Activated CD8-positive, alpha-beta T cell treated with anti-CD3 and anti-CD28 coated beads, Interleukin-2, amount 10 ng/mL, durations not matched to agents 7 days and 5 days (primary cell): ENCODE results near the gene ANKH. TPM values are rescaled to one million over a fixed set of nuclear protein-coding genes. Genes with fewer than 3 reads are reported as not detected.

Experiments used
- ATAC-seq: fragments of 150-1000 bp; cut with Tn5 transposase; one replicate; pipeline ENCODE4 v1.10.0; 2021; ENCODE audit warnings: moderate library complexity
- CTCF ChIA-PET: fragments of 350-600 bp; sonication (Branson Sonifier 250); formaldehyde crosslinking; loops from one replicate; lab custom pipeline; 2021; ENCODE audit warnings: antibody characterized with exemption; lab: Charles Lee
- POLR2A ChIA-PET: fragments of 350-600 bp; sonication (Branson Sonifier 250); formaldehyde crosslinking; loops from one replicate; lab custom pipeline; 2021; ENCODE audit warnings: antibody characterized with exemption; lab: Charles Lee
- DNase-seq: peaks from one replicate; pipeline ENCODE4 v3.0.0-alpha.2; 2020
- H3K27ac Mint-ChIP-seq: one replicate; pipeline ENCODE4 v1.8.0; 2021; ENCODE audit warnings: mild to moderate bottlenecking, mixed read lengths
- H3K27me3 Mint-ChIP-seq: one replicate; pipeline ENCODE4 v1.8.0; 2021; ENCODE audit warnings: low read depth, mixed read lengths
- H3K36me3 Mint-ChIP-seq: one replicate; pipeline ENCODE4 v1.8.0; 2021; ENCODE audit warnings: low read depth, mixed read lengths
- H3K4me1 Mint-ChIP-seq: one replicate; pipeline ENCODE4 v1.8.0; 2021; ENCODE audit warnings: low read depth, mixed read lengths
- H3K4me3 Mint-ChIP-seq: one replicate; pipeline ENCODE4 v1.8.0; 2021; ENCODE audit warnings: mild to moderate bottlenecking, mixed read lengths
- H3K9me3 Mint-ChIP-seq: one replicate; pipeline ENCODE4 v1.8.0; 2022; ENCODE audit warnings: mixed read lengths; ENCODE audit not compliant: insufficient read depth
- total RNA-seq, 2 experiments: library from RNA; stranded (reverse); gene quantifications; one replicate each; pipeline ENCODE4 v1.2.3, GENCODE V29; 2021

Gene ANKH
- total RNA-seq, 2 experiments from 2014 or later = 32.1 to 36.0 TPM

DNA sequence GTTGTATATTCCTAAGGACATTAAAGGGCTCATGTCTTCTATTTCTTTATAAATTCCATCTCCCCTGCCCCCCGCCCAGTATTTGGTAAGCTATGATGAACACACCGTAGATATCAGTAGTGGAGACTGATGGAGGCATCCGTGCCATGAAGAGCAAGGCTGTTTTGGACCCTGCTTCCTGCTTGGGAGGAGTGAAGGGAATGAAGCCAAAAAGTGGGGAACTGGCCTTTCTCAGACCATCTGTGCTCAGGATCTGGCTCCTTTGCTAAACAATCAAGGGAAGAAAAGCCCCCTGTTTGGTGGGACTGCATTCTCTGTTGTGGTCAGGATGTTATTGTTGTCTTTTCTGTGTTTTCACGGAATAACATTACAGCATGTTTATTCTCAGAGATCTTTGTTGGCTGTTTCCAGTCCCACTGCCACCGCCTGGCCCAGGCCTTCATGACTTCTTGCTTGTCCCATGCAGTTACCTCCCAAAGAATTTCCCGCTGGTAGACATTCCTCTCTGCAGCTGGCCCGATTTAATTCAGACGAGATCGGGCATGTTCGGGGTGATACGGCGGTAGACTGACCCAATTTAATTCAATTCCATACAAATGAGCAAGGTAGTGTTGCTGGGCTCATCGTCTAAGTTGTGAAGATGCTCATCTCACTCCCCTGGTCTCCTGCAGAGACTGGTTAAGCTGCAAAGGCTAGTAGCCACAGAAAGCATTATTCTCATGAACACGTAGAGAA is 31.4 kb upstream of the ANKH start:
- Mint-ChIP-seq H3K36me3 (no peaks in the 10 kb centered on the region), H3K4me3 (no peak overlapping the region), H3K27me3 (peaks cover 2% of the 10 kb centered on the region), H3K4me1 (peaks cover 1% of the 10 kb centered on the region), H3K9me3 (no peaks in the 10 kb centered on the region), H3K27ac (no peak overlapping the region)
- CTCF ChIA-PET = no interaction called here
- ATAC-seq = no peak
- POLR2A ChIA-PET = no interaction called here
- DNase-seq = no peak

DNA sequence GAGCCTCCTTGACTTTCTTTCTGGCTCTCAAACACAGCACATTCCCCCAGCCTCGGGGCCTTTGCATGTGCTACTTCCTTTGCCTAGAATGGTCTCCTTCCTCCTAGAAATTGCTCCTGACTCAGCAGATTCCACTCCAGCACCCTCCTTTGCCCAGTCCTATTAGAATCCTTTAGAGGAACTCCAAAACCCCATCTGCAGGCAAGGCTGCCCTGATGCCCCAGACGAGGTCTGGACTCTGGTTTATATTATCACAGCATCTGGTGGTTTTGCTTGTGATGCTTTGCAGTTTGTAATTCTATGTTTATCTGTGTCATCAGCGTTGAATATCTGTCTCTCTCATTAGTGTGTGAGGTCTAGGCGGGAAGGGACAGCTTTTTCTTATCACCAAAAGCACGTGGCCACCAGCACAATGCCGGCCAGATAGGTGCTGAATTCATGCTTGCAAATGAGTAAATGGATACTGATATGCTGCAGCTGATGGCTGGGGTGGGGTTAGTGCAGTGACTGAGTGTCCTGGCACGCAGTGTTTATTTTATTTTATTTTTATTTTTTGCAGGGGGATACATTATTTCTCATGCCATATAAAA is 30.0 kb upstream of the ANKH start:
- Mint-ChIP-seq H3K4me1 (no peaks in the 10 kb centered on the region), H3K4me3 (no peak overlapping the region), H3K9me3 (no peaks in the 10 kb centered on the region), H3K27ac (no peak overlapping the region), H3K27me3 (peaks cover 2% of the 10 kb centered on the region), H3K36me3 (no peaks in the 10 kb centered on the region)
- ATAC-seq = no peak
- ChIA-PET POLR2A (no interaction called here), CTCF (no interaction called here)
- DNase-seq = no peak

DNA sequence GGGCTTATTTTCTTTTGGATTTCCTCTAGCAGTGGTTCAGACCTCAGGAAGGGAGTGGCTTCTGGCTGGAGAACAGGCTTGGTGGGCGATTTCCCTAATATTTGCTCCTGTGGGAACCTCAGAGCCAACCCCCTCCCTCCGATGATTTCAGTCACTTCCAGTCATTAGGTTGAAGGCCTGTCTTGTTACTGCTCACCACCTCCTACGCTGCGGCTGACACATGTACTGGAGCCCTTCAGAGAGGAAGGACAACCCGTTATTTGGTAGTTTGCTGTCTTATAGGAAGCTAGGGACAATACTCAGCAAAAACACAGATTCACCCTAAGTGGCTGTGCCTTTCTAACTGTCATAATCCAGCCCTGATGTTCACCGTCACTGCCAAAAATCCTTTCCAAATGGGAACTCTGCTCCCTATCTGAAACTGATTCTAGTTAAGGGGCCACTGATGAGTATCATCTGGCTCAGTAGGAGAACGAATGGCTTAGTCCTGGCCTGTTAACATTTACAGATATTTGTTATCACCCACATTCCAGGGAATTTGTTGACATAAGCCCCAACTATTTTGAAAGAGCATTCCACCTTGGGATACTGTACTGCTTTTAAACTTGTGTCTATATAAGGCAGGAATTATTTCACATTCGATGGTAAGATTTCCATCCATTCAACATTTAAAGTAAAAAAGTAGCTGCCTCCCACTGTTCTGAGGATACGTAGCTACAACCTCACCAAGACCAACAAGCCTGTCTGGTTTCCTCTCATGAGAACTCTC is 29.3 kb upstream of the ANKH start:
- DNase-seq (no peak), ATAC-seq (no peak)
- ChIA-PET POLR2A (no interaction called here), CTCF (no interaction called here)
- Mint-ChIP-seq H3K27me3 (peaks cover 2% of the 10 kb centered on the region), H3K27ac (no peak overlapping the region), H3K4me3 (no peak overlapping the region), H3K36me3 (no peaks in the 10 kb centered on the region), H3K4me1 (no peaks in the 10 kb centered on the region), H3K9me3 (no peaks in the 10 kb centered on the region)

DNA sequence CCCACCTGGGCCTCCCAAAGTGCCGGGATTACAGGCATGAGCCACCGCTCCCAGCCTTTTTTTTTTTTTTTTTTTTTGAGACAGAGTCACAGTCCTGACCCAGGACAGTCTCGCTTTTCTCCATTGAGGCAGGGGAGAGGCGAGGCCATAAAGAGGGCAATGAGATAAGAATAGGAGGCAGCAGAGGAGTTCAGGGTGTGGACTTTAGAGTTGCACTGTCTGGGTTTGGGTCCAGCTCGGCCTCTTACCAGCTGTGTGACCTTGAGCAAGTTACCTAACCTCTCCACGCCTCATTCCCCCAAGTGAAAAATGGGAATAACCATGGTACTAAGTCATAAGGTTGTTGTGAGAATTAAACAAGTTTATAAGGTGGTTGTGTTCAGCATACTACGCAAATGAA is 24.6 kb upstream of the ANKH start:
- no peaks in the 10 kb centered on the region for H3K4me1 Mint-ChIP-seq
- H3K9me3 Mint-ChIP-seq = no peaks in the 10 kb centered on the region
- DNase-seq = no peak
- ChIA-PET CTCF (no interaction called here), POLR2A (no interaction called here)
- H3K36me3 Mint-ChIP-seq = no peaks in the 10 kb centered on the region
- no peak overlapping the region for H3K4me3 Mint-ChIP-seq
- H3K27ac Mint-ChIP-seq = no peak overlapping the region
- peaks cover 7% of the 10 kb centered on the region for H3K27me3 Mint-ChIP-seq
- ATAC-seq = no peak

DNA sequence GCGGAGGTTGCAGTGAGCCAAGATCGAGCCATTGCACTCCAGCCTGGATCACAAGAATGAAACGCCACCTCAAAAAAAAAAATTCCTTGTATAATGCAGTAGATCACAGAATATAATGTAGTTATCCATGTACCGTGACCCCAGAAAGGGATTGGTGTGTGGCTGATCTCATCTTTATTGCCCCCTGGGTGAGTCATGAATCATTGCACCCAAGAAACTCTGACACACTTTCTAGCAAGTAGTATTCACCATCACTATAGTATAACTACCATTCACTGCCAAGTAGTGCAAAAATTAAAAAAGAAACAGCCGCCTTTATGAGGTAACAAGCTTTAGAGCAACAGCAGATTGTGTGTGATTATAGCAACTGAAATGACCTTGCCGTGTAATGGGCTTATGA is 23.7 kb upstream of the ANKH start:
- ChIA-PET CTCF (no interaction called here), POLR2A (no interaction called here)
- no peak for DNase-seq
- no peak for ATAC-seq
- Mint-ChIP-seq H3K27me3 (peaks cover 7% of the 10 kb centered on the region), H3K4me1 (no peaks in the 10 kb centered on the region), H3K4me3 (no peak overlapping the region), H3K36me3 (no peaks in the 10 kb centered on the region), H3K27ac (no peak overlapping the region), H3K9me3 (no peaks in the 10 kb centered on the region)

DNA sequence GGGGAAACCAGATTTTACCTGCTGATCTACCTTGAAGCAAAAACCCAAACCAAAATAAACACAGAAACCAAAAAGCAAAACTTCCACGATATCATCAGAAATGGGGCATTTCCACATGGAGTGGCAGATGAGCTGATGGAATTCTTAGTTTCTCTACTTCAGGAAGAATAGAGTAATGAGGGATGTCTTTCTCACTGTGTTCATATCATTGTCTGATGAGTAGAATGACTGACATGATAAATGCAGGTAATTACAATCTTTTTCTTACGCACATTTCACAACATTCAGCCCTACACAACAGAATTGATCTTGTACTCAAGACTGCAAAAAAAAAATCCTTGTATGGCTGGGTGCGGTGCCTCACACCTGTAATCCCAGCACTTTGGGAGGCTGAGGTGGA is 23.2 kb upstream of the ANKH start:
- no peaks in the 10 kb centered on the region for H3K4me1 Mint-ChIP-seq
- DNase-seq = no peak
- ATAC-seq = no peak

DNA sequence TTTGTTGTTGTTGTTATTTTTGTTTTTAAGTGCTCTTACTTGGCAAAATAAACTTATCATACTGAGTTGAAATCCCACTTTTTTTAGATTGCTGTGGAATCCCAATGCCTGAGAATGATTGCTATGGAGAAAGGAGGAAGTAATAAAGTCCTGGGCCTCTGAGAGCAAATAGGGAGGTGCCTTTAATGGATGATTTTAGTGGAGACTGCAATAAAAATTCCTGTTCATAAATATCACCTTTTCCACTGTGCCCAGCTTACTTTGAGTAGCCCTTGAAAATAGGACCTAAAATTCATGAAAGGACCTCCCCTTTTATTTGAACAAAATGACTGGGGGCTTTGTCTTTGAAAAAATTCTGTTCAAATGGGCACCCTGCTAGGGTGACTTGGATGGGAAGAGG is 21.8 kb upstream of the ANKH start:
- H3K9me3 Mint-ChIP-seq = no peaks in the 10 kb centered on the region
- CTCF ChIA-PET = no interaction called here

More for the DNA sequence above, 23.2 kb upstream of the ANKH start:
- no peaks in the 10 kb centered on the region for H3K36me3 Mint-ChIP-seq
- H3K9me3 Mint-ChIP-seq = no peaks in the 10 kb centered on the region
- no peak overlapping the region for H3K4me3 Mint-ChIP-seq
- peaks cover 7% of the 10 kb centered on the region for H3K27me3 Mint-ChIP-seq
- H3K27ac Mint-ChIP-seq = no peak overlapping the region
- POLR2A ChIA-PET = no interaction called here
- CTCF ChIA-PET = no interaction called here

DNA sequence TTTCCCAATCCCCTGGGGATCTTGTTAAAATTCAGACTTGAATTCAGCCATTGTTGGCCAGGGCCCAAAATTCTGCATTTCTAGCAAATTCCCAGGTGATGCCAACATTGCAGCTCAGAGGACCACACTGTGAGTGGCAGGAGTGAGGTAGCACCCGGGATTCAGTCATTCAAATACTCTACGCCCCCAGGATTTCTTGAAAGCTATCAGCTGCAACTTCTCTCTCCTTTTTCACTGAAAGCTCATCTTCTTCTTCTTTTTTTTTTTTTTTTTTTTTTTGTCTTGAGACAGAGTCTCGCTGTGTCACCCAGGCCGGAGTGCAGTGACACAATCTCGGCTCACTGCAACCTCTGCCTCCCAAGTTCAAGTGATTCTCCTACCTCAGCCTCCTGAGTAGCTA is 19.3 kb upstream of the ANKH start:
- Mint-ChIP-seq H3K4me3 (no peak overlapping the region), H3K36me3 (no peaks in the 10 kb centered on the region), H3K27me3 (peaks cover 9% of the 10 kb centered on the region), H3K9me3 (no peaks in the 10 kb centered on the region), H3K27ac (no peak overlapping the region), H3K4me1 (no peaks in the 10 kb centered on the region)
- DNase-seq = no peak
- ChIA-PET CTCF (interaction anchor here (1.1 kb wide), 1 partner anchor 163 kb away, joined by 3 read pairs; no protein-coding TSS in a partner anchor), POLR2A (no interaction called here)
- no peak for ATAC-seq

More for the DNA sequence above, 21.8 kb upstream of the ANKH start:
- ATAC-seq (no peak), DNase-seq (no peak)
- H3K27me3 Mint-ChIP-seq = peaks cover 7% of the 10 kb centered on the region
- no peaks in the 10 kb centered on the region for H3K36me3 Mint-ChIP-seq
- H3K4me3 Mint-ChIP-seq = no peak overlapping the region
- no peaks in the 10 kb centered on the region for H3K4me1 Mint-ChIP-seq
- POLR2A ChIA-PET = no interaction called here
- no peak overlapping the region for H3K27ac Mint-ChIP-seq

DNA sequence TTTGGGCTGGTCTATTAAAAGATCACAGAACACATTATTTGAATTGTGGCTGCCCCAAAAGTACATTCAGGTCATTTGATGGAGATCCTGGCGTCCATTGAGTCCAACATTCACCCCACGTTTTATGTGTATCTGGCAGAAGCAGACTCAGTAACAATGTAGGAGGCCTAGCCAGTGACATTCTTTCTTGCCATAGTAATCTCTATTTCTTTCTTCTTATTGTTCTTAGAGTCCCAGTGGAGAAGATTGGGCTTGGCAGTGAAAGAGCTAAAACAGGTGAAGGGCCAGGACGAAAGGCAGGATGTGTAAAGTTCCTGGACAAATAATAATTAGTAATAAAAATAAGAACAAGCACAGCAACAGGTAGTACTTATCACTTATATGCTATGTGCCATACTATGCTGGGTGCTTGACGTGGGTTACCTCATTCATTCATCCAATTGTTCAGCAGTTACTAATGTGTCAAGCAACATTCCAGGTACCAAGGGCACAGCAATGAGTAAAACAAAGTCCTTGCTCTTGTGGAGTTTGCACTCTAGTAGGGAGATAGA is 12.6 kb upstream of the ANKH start:
- POLR2A ChIA-PET = no interaction called here

DNA sequence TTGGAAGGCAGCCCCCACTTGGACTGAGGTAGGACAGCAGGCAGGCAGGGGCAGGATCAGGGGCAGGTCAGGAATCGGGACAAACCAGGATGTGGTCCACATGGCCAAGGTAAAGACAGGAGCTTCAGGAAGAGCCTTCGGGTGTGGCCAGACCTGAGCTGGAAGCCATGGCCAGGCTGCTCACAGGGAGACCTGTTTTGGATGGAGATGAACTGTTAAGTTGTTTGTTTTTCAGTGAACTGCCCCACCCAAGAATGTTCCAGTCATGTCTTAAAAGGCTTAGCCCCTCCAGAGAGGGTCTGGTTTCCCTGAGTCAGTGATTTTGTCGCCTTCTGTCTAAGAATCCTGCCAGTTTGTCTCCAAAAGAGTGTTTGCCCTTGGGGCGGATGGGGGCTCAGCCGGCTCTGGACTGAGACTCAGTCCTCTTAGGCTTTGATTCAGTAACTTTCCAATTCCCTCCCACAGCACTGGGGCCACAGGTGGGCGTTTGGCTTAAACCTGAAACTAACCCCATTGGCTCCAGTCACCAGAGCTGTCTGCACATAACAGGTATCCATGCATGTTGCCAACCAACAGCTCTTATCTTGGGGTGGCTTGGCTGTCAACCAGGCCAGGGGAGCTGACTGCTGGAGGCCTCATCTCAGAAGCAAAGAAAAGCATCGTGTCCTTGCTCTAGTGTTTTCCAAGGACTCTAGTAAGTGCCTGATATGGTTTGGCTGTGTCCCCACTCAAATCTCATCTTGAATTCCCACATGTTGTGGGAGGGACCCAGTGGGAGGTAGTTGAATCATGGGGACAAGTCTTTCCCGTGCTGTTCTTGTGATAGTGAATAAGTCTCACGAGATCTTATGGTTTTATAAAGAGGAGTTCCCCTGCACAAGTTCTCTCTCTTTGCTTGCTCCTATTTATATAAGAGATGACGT is 11.3 kb upstream of the ANKH start:
- CTCF ChIA-PET = interaction anchor here (1.2 kb wide), 1 partner anchor 10 kb away, joined by 3 read pairs; no protein-coding TSS in a partner anchor
- Mint-ChIP-seq H3K9me3 (no peaks in the 10 kb centered on the region), H3K27me3 (peaks cover 6% of the 10 kb centered on the region), H3K4me3 (no peak overlapping the region), H3K27ac (no peak overlapping the region), H3K36me3 (no peaks in the 10 kb centered on the region), H3K4me1 (no peaks in the 10 kb centered on the region)
- POLR2A ChIA-PET = no interaction called here
- DNase-seq = no peak
- no peak for ATAC-seq

More for the DNA sequence above, 12.6 kb upstream of the ANKH start:
- CTCF ChIA-PET = no interaction called here
- Mint-ChIP-seq H3K4me3 (no peak overlapping the region), H3K36me3 (no peaks in the 10 kb centered on the region), H3K4me1 (no peaks in the 10 kb centered on the region), H3K27ac (no peak overlapping the region), H3K9me3 (no peaks in the 10 kb centered on the region), H3K27me3 (peaks cover 4% of the 10 kb centered on the region)
- no peak for ATAC-seq
- DNase-seq = no peak

DNA sequence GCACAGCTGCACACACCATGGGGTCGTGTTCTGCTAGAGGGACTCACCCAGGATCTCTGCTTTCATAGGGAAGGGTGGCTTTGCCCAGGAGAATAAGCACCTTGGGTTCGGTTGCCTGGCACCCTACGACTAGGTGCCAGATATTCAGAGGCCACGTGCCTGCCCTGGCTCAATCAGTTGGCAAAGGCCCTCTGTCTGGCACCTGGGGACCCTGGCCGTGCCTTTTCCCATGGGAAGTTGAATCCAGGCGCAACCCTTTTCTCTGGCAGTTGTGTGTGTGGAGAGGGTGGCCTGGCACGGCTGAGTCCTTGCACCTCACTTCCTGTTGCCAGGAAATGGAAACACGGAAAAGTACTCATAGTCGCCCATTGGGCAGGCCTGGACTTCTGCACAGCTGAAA is 10.2 kb upstream of the ANKH start:
- ChIA-PET CTCF (interaction anchor here (1.2 kb wide), 1 partner anchor 9 kb away, joined by 3 read pairs; no protein-coding TSS in a partner anchor), POLR2A (no interaction called here)
- no peak for ATAC-seq
- no peaks in the 10 kb centered on the region for H3K36me3 Mint-ChIP-seq
- no peak overlapping the region for H3K27ac Mint-ChIP-seq
- H3K27me3 Mint-ChIP-seq = peaks cover 12% of the 10 kb centered on the region
- H3K4me3 Mint-ChIP-seq = no peak overlapping the region
- no peaks in the 10 kb centered on the region for H3K4me1 Mint-ChIP-seq
- DNase-seq = no peak
- H3K9me3 Mint-ChIP-seq = no peaks in the 10 kb centered on the region
